WTC11 (cell line): ENCODE data around the gene ATP2B2.

Experiments
- CTCF ChIP-seq: fragments of 200-600 bp; IDR thresholded peaks from 2 replicates; pipeline ENCODE4 v1.8.0; 2022; ENCODE audit warnings: antibody characterized with exemption
- NFE2L1 ChIP-seq: sonication (generic); formaldehyde crosslinking; IDR thresholded peaks from 2 replicates; pipeline ENCODE4 v1.8.1; 2023; ENCODE audit warnings: missing genetic modification reagents
- STAT6 ChIP-seq: sonication (generic); formaldehyde crosslinking; conservative IDR thresholded peaks from 2 replicates; pipeline ENCODE4 v1.8.1; 2023; ENCODE audit warnings: mild to moderate bottlenecking, low read depth, missing genetic modification reagents, moderate library complexity
- TCF7 ChIP-seq: sonication (generic); formaldehyde crosslinking; IDR thresholded peaks from 2 replicates; pipeline ENCODE4 v1.8.0; 2022; ENCODE audit warnings: mild to moderate bottlenecking, low read depth, missing genetic modification reagents, moderate library complexity
- TP53 ChIP-seq: sonication (generic); formaldehyde crosslinking; IDR thresholded peaks from 2 replicates; pipeline ENCODE4 v1.8.1; 2023; ENCODE audit warnings: mild to moderate bottlenecking, missing genetic modification reagents
- ZNF121 ChIP-seq: sonication (generic); formaldehyde crosslinking; IDR thresholded peaks from 2 replicates; pipeline ENCODE4 v1.8.0; 2023; ENCODE audit warnings: missing genetic modification reagents
- ZNF232 ChIP-seq: sonication (generic); formaldehyde crosslinking; IDR thresholded peaks from 2 replicates; pipeline ENCODE4 v1.8.0; 2022; ENCODE audit warnings: mild to moderate bottlenecking, missing genetic modification reagents
- ZNF263 ChIP-seq: sonication (generic); formaldehyde crosslinking; IDR thresholded peaks from 2 replicates; pipeline ENCODE4 v1.8.1; 2022; ENCODE audit warnings: low read depth, mild to moderate bottlenecking, moderate library complexity, missing genetic modification reagents
- ZNF281 ChIP-seq: sonication (generic); formaldehyde crosslinking; IDR thresholded peaks from 2 replicates; pipeline ENCODE4 v1.8.0; 2023; ENCODE audit warnings: mild to moderate bottlenecking, missing genetic modification reagents
- ZSCAN18 ChIP-seq: fragments of 250-450 bp; sonication (Bioruptor Pico); IDR thresholded peaks from 2 replicates; pipeline ENCODE4 v2.1.2; 2022; ENCODE audit warnings: mild to moderate bottlenecking, moderate library complexity
- TF ChIP-seq, protein P1 (sequence below): sonication (generic); formaldehyde crosslinking; IDR thresholded peaks from 2 replicates; pipeline ENCODE4 v1.8.1; 2022; ENCODE audit warnings: missing genetic modification reagents, borderline replicate concordance
- TF ChIP-seq, protein P2 (sequence below): sonication (generic); formaldehyde crosslinking; IDR thresholded peaks from 2 replicates; pipeline ENCODE4 v1.8.1; 2023; ENCODE audit warnings: mild to moderate bottlenecking, missing genetic modification reagents, moderate library complexity

- TF ChIP-seq, protein P1, sequence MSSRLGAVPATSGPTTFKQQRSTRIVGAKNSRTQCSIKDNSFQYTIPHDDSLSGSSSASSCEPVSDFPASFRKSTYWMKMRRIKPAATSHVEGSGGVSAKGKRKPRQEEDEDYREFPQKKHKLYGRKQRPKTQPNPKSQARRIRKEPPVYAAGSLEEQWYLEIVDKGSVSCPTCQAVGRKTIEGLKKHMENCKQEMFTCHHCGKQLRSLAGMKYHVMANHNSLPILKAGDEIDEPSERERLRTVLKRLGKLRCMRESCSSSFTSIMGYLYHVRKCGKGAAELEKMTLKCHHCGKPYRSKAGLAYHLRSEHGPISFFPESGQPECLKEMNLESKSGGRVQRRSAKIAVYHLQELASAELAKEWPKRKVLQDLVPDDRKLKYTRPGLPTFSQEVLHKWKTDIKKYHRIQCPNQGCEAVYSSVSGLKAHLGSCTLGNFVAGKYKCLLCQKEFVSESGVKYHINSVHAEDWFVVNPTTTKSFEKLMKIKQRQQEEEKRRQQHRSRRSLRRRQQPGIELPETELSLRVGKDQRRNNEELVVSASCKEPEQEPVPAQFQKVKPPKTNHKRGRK (CRISPR knock-in tag), result no peak
- TF ChIP-seq TP53 (CRISPR knock-in tag) (no peak), CTCF (no peak), ZSCAN18 (CRISPR knock-in tag) (no peak), ZNF281 (no peak), ZNF232 (CRISPR knock-in tag) (no peak), TCF7 (no peak), STAT6 (no peak), ZNF263 (CRISPR knock-in tag) (no peak), NFE2L1 (no peak), ZNF121 (no peak)
- TF ChIP-seq, protein P2, sequence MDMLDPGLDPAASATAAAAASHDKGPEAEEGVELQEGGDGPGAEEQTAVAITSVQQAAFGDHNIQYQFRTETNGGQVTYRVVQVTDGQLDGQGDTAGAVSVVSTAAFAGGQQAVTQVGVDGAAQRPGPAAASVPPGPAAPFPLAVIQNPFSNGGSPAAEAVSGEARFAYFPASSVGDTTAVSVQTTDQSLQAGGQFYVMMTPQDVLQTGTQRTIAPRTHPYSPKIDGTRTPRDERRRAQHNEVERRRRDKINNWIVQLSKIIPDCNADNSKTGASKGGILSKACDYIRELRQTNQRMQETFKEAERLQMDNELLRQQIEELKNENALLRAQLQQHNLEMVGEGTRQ, result no peak
Measured at GRCh38 chr3:10401990-10402761, 103.2 kb downstream of the ATP2B2 start.
